ENCODE data around the gene ACTN3. TPM values are rescaled to one million over a fixed set of nuclear protein-coding genes. Genes with fewer than 3 reads are reported as not detected.

Gene ACTN3
- total RNA-seq, 2 experiments from 2014 or later: 0.27 TPM; not detected in 1

- Histone ChIP-seq H2AFZ (ENCODE audit: low read length) (no peak overlapping the region), H3K27ac (ENCODE audit: low read depth, low read length, poor library complexity, severe bottlenecking) (no peak overlapping the region), H3K4me2 (ENCODE audit: low read length) (no peak overlapping the region), H3K9me2 (ENCODE audit: insufficient read depth, low read length) (no peaks in the 10 kb centered on the region), H3K4me3 (ENCODE audit: low read depth, low read length, poor library complexity, severe bottlenecking) (no peak overlapping the region), H3K79me2 (ENCODE audit: insufficient read depth, low read depth, low read length) (no peaks in the 10 kb centered on the region), H3K36me3 (ENCODE audit: insufficient read depth, low read length) (no peaks in the 10 kb centered on the region), H3K9me3 (ENCODE audit: low read length) (no peaks in the 10 kb centered on the region), H3K4me1 (ENCODE audit: insufficient read depth, low read length, poor library complexity, severe bottlenecking) (no peaks in the 10 kb centered on the region), H4K20me1 (ENCODE audit: insufficient read depth, low read length) (no peaks in the 10 kb centered on the region)
- TF ChIP-seq CTCF (conservative IDR thresholded peaks at IDR 0.05; ENCODE audit: low read length) (no peak), EZH2phosphoT487 (IDR thresholded peaks at IDR 0.05; ENCODE audit: borderline replicate concordance, low read depth, low read length) (no peak)
- intact Hi-C loops (cut with micrococcal nuclease; ENCODE audit: unreplicated experiment): no loop called here
- no TSS peak for BruUV-seq (replicated peaks)
- POLR2A ChIA-PET: no interaction called here
- CTCF ChIA-PET (ENCODE audit: unreplicated experiment): no interaction called here
- DNase-seq (ENCODE audit: low spot score): no peak
These were observed 18.3 kb downstream of the ACTN3 start for GRCh38 chr11:66564984-66565383.

- H3K4me1 ChIP-seq (ENCODE audit: insufficient read depth, low read length, poor library complexity, severe bottlenecking): no peaks in the 10 kb centered on the region
- H4K20me1 ChIP-seq (ENCODE audit: insufficient read depth, low read length): no peaks in the 10 kb centered on the region
- H3K4me3 ChIP-seq (ENCODE audit: low read depth, low read length, poor library complexity, severe bottlenecking): no peak overlapping the region
- no peaks in the 10 kb centered on the region for H3K9me2 ChIP-seq (ENCODE audit: insufficient read depth, low read length)
- POLR2A ChIA-PET: interaction anchor here (0.7 kb wide), 1 partner anchor 158 kb away, joined by 5 read pairs; no protein-coding TSS in a partner anchor
- no peaks in the 10 kb centered on the region for H3K9me3 ChIP-seq (ENCODE audit: low read length)
- no peaks in the 10 kb centered on the region for H3K36me3 ChIP-seq (ENCODE audit: insufficient read depth, low read length)
- H3K79me2 ChIP-seq (ENCODE audit: insufficient read depth, low read depth, low read length): no peaks in the 10 kb centered on the region
- intact Hi-C loops (cut with micrococcal nuclease; ENCODE audit: unreplicated experiment): no loop called here
- no peak overlapping the region for H3K27ac ChIP-seq (ENCODE audit: low read depth, low read length, poor library complexity, severe bottlenecking)
- DNase-seq (ENCODE audit: low spot score): no peak
- CTCF ChIA-PET (ENCODE audit: unreplicated experiment): no interaction called here
- H2AFZ ChIP-seq (ENCODE audit: low read length): no peak overlapping the region
- H3K4me2 ChIP-seq (ENCODE audit: low read length): no peak overlapping the region
- TF ChIP-seq CTCF (conservative IDR thresholded peaks at IDR 0.05; ENCODE audit: low read length) (no peak), EZH2phosphoT487 (IDR thresholded peaks at IDR 0.05; ENCODE audit: borderline replicate concordance, low read depth, low read length) (no peak)
- no TSS peak for BruUV-seq (replicated peaks)
These were observed 19.5 kb downstream of the ACTN3 start for GRCh38 chr11:66566221-66566620.

DNA sequence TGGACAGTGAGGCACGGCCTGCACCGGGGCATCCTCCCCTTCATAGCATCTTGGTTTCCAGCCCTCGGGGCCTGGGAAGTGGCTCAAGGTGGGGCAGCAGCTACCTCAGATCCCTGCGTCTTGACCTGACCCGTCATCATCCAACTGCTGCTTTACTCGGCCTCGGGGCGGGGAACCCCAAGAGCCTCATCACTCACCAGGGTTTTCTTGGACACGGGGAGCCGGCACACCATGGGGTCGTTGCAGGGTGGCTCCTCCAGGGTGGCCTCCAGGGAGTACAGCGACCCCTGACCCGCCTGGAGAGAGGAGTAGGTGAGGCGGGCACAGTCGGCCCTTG lies 21.1 kb downstream of the ACTN3 start:
- intact Hi-C loops (cut with micrococcal nuclease; ENCODE audit: unreplicated experiment): no loop called here
- ChIA-PET POLR2A (interaction anchor here (0.7 kb wide), 1 partner anchor 12 kb away, joined by 5 read pairs; no protein-coding TSS in a partner anchor), CTCF (ENCODE audit: unreplicated experiment) (no interaction called here)
- peak overlapping the region; percentile 5; the same call in 1 of the 2 replicates for H3K4me2 ChIP-seq (ENCODE audit: low read length)
- no peaks in the 10 kb centered on the region for H4K20me1 ChIP-seq (ENCODE audit: insufficient read depth, low read length)
- H3K79me2 ChIP-seq (ENCODE audit: insufficient read depth, low read depth, low read length): no peaks in the 10 kb centered on the region
- no peak overlapping the region for H3K4me3 ChIP-seq (ENCODE audit: low read depth, low read length, poor library complexity, severe bottlenecking)
- no peaks in the 10 kb centered on the region for H3K36me3 ChIP-seq (ENCODE audit: insufficient read depth, low read length)
- TF ChIP-seq CTCF (conservative IDR thresholded peaks at IDR 0.05; ENCODE audit: low read length) (no peak), EZH2phosphoT487 (IDR thresholded peaks at IDR 0.05; ENCODE audit: borderline replicate concordance, low read depth, low read length) (no peak)
- no peaks in the 10 kb centered on the region for H3K9me2 ChIP-seq (ENCODE audit: insufficient read depth, low read length)
- no peak overlapping the region for H3K27ac ChIP-seq (ENCODE audit: low read depth, low read length, poor library complexity, severe bottlenecking)
- no peaks in the 10 kb centered on the region for H3K9me3 ChIP-seq (ENCODE audit: low read length)
- DNase-seq (ENCODE audit: low spot score): no peak
- H2AFZ ChIP-seq (ENCODE audit: low read length): no peak overlapping the region
- no peaks in the 10 kb centered on the region for H3K4me1 ChIP-seq (ENCODE audit: insufficient read depth, low read length, poor library complexity, severe bottlenecking)
- BruUV-seq (replicated peaks): no TSS peak
